NCI-H82 (cell line): Measurements from ENCODE around the gene FABP7.

Source experiments
- DNase-seq: peaks from one replicate; lab custom pipeline; 2025; lab: John Stamatoyannopoulos, UW

Gene FABP7

GRCh38 chr6:122798099-122798641 is 18.7 kb downstream of the FABP7 start:
- DNase-seq, result no peak

GRCh38 chr6:122799140-122799745 is 19.7 kb downstream of the FABP7 start:
- DNase-seq, result no peak

DNA sequence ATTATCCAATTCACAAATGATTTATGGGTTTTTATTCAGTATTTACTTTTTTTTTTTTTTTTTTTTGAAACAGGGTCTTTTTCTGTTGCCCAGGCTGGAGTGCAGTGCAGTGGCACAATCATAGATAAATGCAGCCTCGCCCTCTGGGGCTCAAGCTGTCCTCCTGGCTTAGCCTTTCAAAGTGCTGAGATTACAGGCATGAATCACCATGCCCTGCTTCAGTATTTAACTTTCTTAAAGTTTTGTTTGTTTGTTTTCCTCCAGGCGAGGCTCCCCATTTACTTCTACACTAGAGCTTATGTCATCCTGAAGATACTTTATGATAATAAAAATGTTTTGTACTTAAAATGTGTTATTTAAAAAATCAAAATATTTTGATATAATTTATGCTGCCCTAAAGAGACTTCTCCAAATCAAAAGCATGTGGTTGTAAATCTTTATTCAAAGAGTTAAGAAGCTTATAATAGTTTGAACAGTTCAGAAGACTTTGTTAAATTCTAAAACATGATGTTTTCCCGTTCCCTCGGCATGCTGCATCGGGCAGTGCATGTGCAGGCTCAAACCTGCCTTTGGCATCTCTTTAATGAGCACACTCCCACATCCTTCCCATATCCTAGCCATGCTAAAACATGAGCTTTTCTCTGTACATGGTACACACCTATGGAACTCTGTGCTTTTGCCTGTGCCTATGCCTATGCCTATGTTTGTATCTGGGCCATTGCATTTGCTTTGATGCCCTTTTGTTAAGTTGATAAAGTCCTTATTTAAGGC is 20.6 kb downstream of the FABP7 start:
- peak; percentile 30 for DNase-seq

GRCh38 chr6:122800906-122801305 is 21.4 kb downstream of the FABP7 start:
- no peak for DNase-seq

GRCh38 chr6:122801397-122801796 is 21.9 kb downstream of the FABP7 start:
- no peak for DNase-seq

GRCh38 chr6:122803171-122803661 is 23.7 kb downstream of the FABP7 start:
- no peak for DNase-seq

DNA sequence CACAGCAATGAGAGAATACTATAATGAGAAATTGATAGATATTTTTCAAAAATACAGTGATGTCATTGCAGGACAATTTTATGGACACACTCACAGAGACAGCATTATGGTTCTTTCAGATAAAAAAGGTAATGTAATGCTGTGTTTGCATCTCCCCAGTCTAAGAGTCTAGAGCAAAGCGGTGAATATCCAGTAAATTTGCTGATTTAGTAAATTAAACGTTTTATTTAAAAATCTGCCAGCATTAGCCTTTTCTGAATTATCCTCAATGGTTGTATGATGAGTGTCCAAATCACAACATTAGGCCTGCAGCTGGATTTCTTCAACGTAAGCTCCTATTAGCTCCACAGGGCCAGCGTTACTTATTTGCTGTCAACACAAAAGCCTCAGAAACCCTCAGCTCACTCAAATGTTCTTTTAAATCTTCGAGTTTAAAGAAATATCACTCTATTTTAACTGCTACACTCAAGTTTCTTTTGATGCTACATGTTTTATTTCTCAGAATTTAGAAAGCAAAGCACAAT is 25.5 kb downstream of the FABP7 start:
- no peak for DNase-seq

DNA sequence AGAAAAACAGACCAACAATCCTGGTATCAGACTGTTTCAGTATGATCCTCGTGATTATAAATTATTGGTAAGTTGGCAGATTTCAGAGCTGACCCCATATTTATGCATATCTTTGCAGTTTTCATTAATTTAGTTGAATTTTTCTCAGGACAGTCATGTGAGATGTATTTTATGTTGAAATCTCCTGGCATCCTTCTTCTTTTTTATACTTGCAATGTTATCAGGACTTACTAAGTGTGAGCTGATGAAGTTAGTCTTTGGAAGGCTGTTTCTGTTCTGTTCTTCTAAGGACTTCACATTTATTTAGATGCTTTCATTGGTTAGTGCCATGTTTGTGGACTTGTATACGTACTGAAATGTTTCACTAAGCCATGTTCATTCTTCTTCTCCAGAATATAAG is 26.8 kb downstream of the FABP7 start:
- no peak for DNase-seq

DNA sequence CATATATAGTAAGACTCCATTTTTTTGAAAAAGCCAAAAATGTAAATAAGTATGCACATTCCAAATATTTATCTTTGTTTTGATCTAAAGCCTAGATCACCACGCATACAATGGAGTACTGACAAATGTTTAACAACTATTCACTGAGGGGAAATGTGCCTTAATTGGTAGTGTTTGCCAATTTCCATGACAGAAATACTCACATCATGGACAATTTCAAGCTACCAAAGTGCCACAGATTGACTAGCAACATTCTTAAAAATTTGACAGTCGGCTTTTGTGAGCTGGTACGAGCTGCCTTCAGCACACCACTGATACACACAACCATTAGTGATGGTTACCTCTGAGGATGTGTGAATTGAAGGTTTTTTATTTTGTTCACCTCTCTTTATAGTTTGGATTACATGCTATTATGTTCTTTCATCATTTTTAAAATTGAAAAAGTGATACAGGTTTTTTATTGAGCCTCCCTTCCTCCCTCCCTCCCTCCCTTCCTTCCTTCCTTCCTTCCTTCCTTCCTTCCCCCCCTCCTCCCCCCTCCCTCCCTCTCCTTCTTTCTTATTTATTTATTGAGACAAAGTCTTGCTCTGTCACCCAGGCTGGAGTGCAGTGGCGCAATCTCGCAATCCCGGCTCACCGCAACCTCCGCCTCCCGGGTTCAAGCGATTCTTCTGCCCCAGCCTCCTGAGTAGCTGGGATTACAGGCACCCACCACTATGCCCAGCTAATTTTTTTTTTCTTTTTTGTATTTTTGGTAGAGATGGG is 28.8 kb downstream of the FABP7 start:
- DNase-seq, result no peak

DNA sequence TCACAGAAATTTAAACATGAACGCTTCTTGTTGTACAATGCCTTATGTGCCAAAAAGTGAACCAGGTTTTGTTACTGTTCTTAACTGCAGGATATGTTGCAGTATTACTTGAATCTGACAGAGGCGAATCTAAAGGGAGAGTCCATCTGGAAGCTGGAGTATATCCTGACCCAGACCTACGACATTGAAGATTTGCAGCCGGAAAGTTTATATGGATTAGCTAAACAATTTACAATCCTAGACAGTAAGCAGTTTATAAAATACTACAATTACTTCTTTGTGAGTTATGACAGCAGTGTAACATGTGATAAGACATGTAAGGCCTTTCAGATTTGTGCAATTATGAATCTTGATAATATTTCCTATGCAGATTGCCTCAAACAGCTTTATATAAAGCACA is 29.5 kb downstream of the FABP7 start:
- DNase-seq, result no peak

DNA sequence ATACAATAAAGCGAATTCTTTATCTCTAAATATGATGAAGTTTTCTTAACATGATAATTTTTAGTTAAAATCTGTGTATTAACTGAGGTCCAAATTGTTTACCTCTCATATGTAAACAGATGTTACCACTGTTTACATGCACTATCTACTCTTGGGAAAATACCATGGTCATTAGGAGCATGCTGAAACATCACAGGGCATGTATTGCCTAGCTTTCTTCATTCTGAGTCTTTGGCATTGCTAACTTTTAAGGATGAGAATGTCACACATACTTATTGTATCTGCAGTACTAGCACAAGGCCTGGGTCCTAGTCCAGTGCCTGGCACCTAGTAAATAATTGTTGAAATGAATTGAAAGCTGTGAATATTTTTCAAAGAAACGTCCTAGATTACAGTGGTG is 30.2 kb downstream of the FABP7 start:
- no peak for DNase-seq

- DNase-seq, result peak; percentile 68
Observed at GRCh38 chr6:122810189-122810588, 30.7 kb downstream of the FABP7 start.

DNA sequence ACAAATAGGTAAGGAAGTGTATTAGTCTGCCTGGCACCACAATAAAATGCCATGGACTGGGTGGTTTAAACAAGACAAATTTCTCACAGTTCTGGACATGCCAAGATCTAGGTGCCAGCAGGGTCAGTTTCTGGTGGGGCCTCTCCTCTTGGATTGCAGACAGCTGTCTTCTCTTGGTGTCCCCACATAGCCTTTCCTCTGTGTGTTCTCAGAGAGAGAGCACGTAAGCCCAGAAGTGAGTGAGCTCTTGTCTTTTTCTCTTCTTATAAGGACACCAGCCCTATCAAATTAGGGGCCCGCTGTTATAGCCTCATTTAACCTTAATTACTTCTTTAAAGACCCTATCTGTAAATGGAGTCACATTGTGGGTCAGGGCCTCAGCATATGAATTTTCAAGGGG is 37.8 kb downstream of the FABP7 start:
- DNase-seq, result peak; percentile 21

- no peak for DNase-seq
Observed at GRCh38 chr6:122817766-122818165, 38.2 kb downstream of the FABP7 start.

GRCh38 chr6:122818866-122819265 is 39.4 kb downstream of the FABP7 start:
- DNase-seq, result peak; percentile 42

DNA sequence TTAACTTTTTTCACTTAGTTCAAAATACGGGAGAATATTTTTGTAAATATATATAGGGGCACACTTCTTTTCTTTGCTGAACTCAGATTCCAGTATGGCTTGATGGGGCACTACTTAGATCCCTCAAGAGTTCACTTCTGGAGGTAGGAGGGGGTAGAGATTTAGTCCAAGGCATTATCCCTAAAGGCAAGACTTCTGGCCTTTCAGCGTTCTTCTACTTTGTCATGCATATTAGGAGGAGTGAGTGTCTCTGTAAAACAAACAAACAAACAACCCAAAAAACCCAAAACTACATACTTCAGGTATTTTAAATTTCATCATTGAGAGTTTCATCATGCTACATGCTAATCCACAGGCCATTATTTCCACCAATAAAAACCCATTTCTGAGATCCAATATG is 41.6 kb downstream of the FABP7 start:
- no peak for DNase-seq

- DNase-seq, result peak; percentile 83
Observed at GRCh38 chr6:122825163-122825562, 45.6 kb downstream of the FABP7 start.

GRCh38 chr6:122829456-122829855 is 49.9 kb downstream of the FABP7 start:
- no peak for DNase-seq

GRCh38 chr6:122831511-122831910 is 52.0 kb downstream of the FABP7 start:
- DNase-seq, result no peak

DNA sequence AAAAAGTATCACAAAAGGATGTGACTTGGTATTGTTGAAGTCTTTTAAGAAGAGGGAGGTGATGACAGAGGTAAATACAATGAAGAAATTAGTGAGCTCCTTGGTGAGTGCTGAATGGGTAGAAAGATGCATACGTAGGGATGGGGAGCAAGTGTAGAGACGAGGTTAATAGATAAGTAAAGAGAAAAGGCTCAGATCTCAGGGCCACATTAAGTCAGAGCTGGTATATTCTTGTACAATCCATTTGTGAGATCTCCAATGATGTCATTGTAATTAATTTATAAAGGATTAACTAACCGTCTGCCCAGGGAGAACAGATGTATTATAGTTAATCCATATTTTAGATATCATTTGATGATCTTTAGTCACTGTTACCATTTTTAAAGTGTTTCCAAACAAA is 52.9 kb downstream of the FABP7 start:
- peak; percentile 77 for DNase-seq

DNA sequence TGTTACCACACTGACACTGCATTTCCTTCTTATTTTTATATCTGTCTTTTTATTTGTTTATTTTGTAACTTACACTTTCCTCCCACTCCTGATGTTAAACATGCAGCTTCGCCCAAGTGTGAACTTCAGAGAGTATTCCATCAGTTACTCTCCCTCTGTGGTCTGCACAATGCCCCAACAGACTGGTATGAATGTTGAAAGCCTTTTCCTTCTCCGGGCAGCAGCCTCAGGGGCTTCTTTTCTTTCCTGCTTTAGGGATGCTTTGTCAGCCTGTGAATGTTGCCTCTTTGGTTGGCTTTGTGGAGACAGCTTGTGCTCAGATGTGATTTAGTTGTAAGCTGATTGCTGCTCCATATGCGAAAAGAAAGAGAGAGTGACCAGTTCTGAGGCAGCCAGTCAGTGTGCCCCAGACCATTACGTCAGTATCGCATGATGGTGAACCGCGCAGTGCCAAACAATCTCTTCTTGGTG is 53.5 kb downstream of the FABP7 start:
- peak; percentile 97 for DNase-seq
